ENCODE measurements around the gene VWA5A. TPM values are rescaled to one million over a fixed set of nuclear protein-coding genes. Genes with fewer than 3 reads are reported as not detected.

VWA5A gene
- polyA plus RNA-seq, 1 of the 3 experiments (the other 2 are of a cell fraction) = 7.6 TPM

GRCh38 chr11:124108156-124108555 lies 7.1 kb upstream of the VWA5A start:
- WGBS (ENCODE audit: low lambda C conversion rate) = 0% methylated on average over 1 of the region's 1 CpG
- Histone ChIP-seq H3K4me3 (ENCODE audit: low read depth in 2 of 2, low read length in 1 of 2) (no peak overlapping the region), H3K9ac (no peak overlapping the region), H2AFZ (ENCODE audit: low read depth) (no peak overlapping the region), H3K4me1 (ENCODE audit: control insufficient read depth in 1 of 2, insufficient read depth in 2 of 2, low read depth in 1 of 2, low read length in 1 of 2) (no peaks in the 10 kb centered on the region), H3K9me3 (no peaks in the 10 kb centered on the region), H3K9me2 (no peaks in the 10 kb centered on the region), H3K27me3 (ENCODE audit: insufficient read depth) (peaks cover 3% of the 10 kb centered on the region; the same call in 1 of the 2 replicates), H3K79me2 (ENCODE audit: insufficient read depth) (no peaks in the 10 kb centered on the region), H3K4me2 (no peak overlapping the region), H3F3A (replicated peaks; ENCODE audit: insufficient read depth) (no peaks in the 10 kb centered on the region), H4K20me1 (ENCODE audit: insufficient read depth) (no peaks in the 10 kb centered on the region), H3K36me3 (replicated peaks in 1 of 2; ENCODE audit: control insufficient read depth in 1 of 2, insufficient read depth in 2 of 2, low read length in 1 of 2) (no peaks in the 10 kb centered on the region), H3K27ac (ENCODE audit: low read depth in 2 of 2, low read length in 1 of 2) (no peak overlapping the region)
- no peak for DNase-seq
- ChIA-PET POLR2A (no interaction called here), CTCF (no interaction called here)
- TF ChIP-seq ZBTB33 (IDR thresholded peaks at IDR 0.05; ENCODE audit: borderline replicate concordance, low read depth) (no peak), SMC3 (IDR thresholded peaks at IDR 0.05; ENCODE audit: low read depth, low read length) (peak; percentile 8; the same call in 1 of the 2 replicates), RCOR1 (IDR thresholded peaks at IDR 0.05; ENCODE audit: low read length) (no peak), CTCF (IDR thresholded peaks at IDR 0.05) (peak; percentile 38), CHD2 (IDR thresholded peaks at IDR 0.05; ENCODE audit: low read length, partially characterized antibody) (no peak), TCF12 (IDR thresholded peaks at IDR 0.05) (no peak), PBX3 (IDR thresholded peaks at IDR 0.05) (no peak), TAF1 (IDR thresholded peaks at IDR 0.05; ENCODE audit: borderline replicate concordance, low read depth, low read length) (no peak), SIN3A (IDR thresholded peaks at IDR 0.05; ENCODE audit: borderline replicate concordance, low read depth, low read length) (no peak), USF1 (IDR thresholded peaks at IDR 0.05; ENCODE audit: borderline replicate concordance, low read depth) (no peak), RAD21 (IDR thresholded peaks at IDR 0.05; ENCODE audit: low read length) (peak; percentile 51), FOSL2 (IDR thresholded peaks at IDR 0.05; ENCODE audit: borderline replicate concordance, low read depth) (no peak)

Measured in SK-N-SH (cell line).